ENCODE measurements around the gene HK3.

HK3 gene

DNA sequence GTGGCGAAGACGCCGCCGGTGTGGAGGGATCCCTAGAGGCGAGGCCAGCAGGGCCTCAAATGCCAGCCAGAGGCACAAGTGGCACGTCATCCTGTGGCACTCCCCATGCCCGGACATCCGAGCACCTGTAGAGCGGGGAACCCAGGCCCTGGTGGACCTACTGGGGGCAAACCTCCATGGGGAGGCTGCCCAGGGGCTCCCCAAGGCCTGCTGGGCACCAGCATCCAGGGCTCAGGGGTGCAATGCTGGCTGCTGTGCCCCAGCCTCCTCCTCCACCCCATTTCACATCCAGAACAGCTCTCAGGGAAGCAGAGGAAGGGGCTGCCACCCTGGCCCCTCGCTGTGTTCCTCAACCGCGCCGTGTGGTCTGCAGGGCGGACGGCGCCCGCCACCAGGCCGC, 43.5 kb downstream of the HK3 start:
- no peak overlapping the region for H3K4me3 ChIP-seq (ENCODE audit: low read length)
- TF ChIP-seq, protein P1, sequence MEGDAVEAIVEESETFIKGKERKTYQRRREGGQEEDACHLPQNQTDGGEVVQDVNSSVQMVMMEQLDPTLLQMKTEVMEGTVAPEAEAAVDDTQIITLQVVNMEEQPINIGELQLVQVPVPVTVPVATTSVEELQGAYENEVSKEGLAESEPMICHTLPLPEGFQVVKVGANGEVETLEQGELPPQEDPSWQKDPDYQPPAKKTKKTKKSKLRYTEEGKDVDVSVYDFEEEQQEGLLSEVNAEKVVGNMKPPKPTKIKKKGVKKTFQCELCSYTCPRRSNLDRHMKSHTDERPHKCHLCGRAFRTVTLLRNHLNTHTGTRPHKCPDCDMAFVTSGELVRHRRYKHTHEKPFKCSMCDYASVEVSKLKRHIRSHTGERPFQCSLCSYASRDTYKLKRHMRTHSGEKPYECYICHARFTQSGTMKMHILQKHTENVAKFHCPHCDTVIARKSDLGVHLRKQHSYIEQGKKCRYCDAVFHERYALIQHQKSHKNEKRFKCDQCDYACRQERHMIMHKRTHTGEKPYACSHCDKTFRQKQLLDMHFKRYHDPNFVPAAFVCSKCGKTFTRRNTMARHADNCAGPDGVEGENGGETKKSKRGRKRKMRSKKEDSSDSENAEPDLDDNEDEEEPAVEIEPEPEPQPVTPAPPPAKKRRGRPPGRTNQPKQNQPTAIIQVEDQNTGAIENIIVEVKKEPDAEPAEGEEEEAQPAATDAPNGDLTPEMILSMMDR (conservative IDR thresholded peaks at IDR 0.05; ENCODE audit: low read length): no peak
- no peak for DNase-seq (ENCODE audit: low read depth)

DNA sequence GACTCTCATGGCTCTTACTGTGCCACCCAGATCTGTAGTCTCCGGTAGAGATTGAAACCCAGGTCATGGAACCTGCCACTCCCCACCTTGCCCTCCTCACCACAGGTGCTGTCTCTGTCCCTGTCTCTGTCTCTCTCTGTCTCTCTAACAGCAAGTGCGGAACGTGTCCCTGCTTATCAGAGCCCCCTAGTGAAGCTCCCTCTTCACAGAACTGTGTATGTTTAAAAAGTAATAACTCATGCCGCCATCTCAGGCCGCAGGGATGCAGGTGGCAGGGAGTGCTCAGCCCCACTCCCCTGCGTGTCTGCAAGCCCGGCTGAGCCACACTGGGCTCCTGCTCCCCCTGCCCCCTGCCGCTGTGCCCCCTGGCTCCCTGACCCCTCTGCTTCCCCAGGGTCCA, 45.0 kb downstream of the HK3 start:
- no peak overlapping the region for H3K4me3 ChIP-seq (ENCODE audit: low read length)
- TF ChIP-seq, protein P1 (conservative IDR thresholded peaks at IDR 0.05; ENCODE audit: low read length): no peak
- DNase-seq (ENCODE audit: low read depth): no peak

DNA sequence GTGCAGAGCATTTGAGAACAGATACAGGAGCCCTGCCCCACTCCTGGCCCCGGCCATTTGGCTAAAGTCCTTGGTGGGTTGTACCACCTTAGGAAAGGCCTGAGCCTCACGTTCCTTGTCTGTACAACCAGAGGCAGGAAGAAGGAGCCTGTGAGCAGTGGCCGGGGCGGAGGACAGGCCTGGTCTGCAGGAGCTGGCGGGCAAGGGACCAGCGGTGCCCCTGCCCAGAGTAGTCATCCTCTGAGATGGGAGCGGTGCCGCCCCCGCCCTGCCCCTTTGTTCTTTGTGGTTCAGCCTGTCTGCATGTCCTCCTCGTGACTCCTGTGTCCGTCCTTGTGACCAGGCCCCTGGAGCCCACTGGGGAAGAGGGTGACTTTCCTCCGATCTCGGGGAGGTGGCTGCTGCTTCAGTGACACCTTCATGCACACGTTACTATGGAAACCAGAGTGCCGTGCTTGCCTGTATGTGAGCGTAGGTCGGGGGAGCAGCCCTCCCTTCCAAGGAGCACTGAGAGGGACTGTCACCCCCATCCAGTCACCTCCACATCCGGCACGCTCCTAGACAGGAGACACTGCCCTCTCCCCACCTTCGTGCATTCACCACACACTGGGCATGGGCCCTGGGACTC, 45.9 kb downstream of the HK3 start:
- DNase-seq (ENCODE audit: low read depth): no peak
- H3K4me3 ChIP-seq (ENCODE audit: low read length): no peak overlapping the region
- TF ChIP-seq, protein P1 (conservative IDR thresholded peaks at IDR 0.05; ENCODE audit: low read length): no peak

DNA sequence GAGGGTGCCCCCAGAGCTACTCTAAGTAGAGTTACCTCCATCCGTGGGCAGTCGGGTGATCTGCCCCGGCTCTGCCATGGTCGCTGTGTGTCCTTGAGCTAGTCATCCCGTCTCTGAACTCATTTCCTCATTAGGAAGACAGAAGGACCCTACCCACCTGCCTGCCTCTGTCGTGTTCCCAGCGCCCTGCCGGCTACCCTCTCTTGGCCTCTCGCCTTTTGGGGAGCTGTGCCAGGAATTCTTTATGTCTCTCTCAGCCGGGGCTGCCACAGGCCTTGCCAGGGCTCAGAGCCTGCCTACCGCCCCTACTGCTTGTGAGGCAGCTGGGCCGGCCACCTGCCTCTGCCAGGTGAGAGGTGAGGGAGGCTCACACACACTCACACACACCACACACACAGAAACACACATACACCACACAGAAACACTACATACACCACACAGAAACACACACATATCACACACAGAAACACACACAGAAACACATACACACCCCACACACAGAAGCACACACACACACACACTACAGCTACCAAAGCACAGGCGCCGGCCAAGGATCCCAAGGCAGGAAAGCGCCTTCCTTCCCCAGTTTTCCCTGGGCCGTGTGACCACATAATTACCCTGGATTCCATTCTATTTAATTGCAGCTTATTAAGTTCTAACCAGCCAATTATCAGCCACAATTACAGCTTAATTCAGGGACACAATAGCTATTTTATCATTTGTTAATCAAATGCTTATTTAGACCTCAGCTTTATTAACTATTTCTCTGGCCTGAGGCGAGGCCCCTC, 47.1 kb downstream of the HK3 start:
- no peak overlapping the region for H3K4me3 ChIP-seq (ENCODE audit: low read length)
- TF ChIP-seq, protein P1 (conservative IDR thresholded peaks at IDR 0.05; ENCODE audit: low read length): no peak
- no peak for DNase-seq (ENCODE audit: low read depth)

DNA sequence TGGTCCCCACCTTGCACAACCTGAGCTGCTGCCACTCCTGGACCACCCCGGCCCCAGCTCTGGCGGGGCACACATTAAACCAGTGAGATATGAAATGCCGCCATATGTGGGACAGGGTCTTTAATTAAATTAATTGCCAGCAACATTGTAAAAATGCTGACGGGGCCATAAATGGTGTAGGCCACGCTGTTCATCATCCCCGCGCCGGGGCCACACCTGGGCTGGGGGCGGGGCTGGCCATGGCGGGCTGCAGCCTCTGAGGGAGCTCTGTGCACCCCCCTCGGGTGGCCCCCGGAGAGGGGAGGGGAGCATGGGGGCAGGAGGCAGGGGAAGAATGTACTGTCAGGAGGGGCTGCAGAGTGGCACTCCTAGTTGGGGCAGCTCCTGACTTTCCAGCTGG, 47.8 kb downstream of the HK3 start:
- TF ChIP-seq, protein P1 (conservative IDR thresholded peaks at IDR 0.05; ENCODE audit: low read length): no peak
- no peak for DNase-seq (ENCODE audit: low read depth)
- H3K4me3 ChIP-seq (ENCODE audit: low read length): no peak overlapping the region

DNA sequence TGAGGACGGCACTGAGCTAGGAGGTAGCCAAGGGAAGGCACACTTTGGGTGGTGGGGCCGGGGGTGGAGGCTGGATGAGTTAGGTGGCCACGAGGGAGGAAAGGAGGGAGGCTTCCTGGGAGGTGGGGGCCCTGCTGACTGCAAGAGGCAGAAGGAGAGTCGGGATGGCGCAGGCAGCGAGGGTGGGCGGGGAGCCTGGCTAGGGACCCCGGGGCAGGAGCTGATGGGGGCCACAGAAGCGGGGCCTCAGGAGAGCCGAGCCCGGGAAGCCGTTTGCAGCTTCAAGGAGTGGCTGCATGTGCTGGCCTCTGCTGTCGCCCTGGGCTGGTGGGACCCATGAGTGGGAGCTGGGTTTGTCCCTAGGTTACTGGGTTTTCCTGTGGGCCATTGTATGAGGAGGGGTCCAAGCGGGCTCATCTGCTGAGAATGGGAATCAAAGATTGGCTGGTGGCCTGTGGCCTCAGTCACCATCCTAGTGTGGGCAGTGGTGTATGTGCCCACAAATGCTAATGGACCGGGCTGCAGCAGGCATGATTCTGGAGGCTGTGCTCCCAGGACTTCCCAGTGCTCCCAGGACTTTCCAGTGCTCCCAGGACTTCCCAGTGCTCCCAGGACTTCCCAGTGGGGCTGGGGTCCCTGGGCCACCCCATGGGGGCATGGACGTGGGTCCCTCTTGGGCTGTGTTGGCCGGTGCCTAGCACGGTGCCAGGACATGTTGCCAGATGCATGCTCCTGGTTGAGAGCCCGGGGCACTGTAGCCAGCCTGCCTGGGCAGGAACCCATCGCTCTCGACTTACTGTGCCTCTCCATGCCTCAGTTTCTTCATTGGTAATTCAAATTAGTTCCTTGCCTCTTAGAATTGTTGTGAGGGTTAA, 48.5 kb downstream of the HK3 start:
- no peak overlapping the region for H3K4me3 ChIP-seq (ENCODE audit: low read length)
- no peak for DNase-seq (ENCODE audit: low read depth)
- TF ChIP-seq, protein P1 (conservative IDR thresholded peaks at IDR 0.05; ENCODE audit: low read length): no peak
